GM23338 (cell line): ENCODE measurements around the gene SMPDL3B. TPM values are rescaled to one million over a fixed set of nuclear protein-coding genes. Genes with fewer than 3 reads are reported as not detected.

ENCODE experiments used
- ATAC-seq: fragments of 200-7000 bp; cut with Tn5 transposase; 3 replicates; pipeline ENCODE4 v1.9.1; 2020
- DNase-seq: peaks from one replicate; pipeline ENCODE4 v3.0.0-alpha.2; 2015; ENCODE audit warnings: low spot score
- H2AFZ ChIP-seq: fragments of 200-600 bp; sonication (generic); 2 replicates; pipeline ENCODE4 v1.8.0; 2016; ENCODE audit warnings: antibody characterized with exemption, mild to moderate bottlenecking, moderate library complexity
- H3F3A ChIP-seq: fragments of 200-600 bp; sonication (generic); replicated peaks from 2 replicates; pipeline ENCODE4 v1.8.0; 2017; ENCODE audit warnings: antibody characterized with exemption, mixed run types, low read depth
- H3K27ac ChIP-seq: fragments of 200-600 bp; sonication (generic); 2 replicates; pipeline ENCODE4 v1.6.1; 2016; ENCODE audit warnings: low read depth
- H3K27me3 ChIP-seq: fragments of 200-600 bp; sonication (generic); 2 replicates; pipeline ENCODE4 v1.8.0; 2016; ENCODE audit warnings: mild to moderate bottlenecking, mixed run types, moderate library complexity; ENCODE audit not compliant: insufficient read depth
- H3K36me3 ChIP-seq: fragments of 200-600 bp; sonication (generic); 2 replicates; pipeline ENCODE4 v1.8.0; 2016; ENCODE audit warnings: mild to moderate bottlenecking; ENCODE audit not compliant: insufficient read depth
- H3K4me1 ChIP-seq: fragments of 200-600 bp; sonication (generic); 2 replicates; pipeline ENCODE4 v1.8.0; 2016; ENCODE audit warnings: mild to moderate bottlenecking, moderate library complexity; ENCODE audit not compliant: insufficient read depth
- H3K4me2 ChIP-seq: fragments of 200-600 bp; sonication (generic); 2 replicates; pipeline ENCODE4 v1.7.1; 2017; ENCODE audit warnings: mixed run types
- H3K4me3 ChIP-seq: fragments of 200-600 bp; sonication (generic); 2 replicates; pipeline ENCODE4 v1.6.1; 2016; ENCODE audit warnings: mixed run types
- H3K79me2 ChIP-seq: fragments of 200-600 bp; sonication (generic); replicated peaks from 2 replicates; pipeline ENCODE4 v1.8.0; 2017; ENCODE audit warnings: mild to moderate bottlenecking; ENCODE audit not compliant: insufficient read depth
- H3K9me2 ChIP-seq: fragments of 200-600 bp; sonication (generic); 2 replicates; pipeline ENCODE4 v1.8.0; 2017; ENCODE audit not compliant: insufficient read depth
- H4K20me1 ChIP-seq: fragments of 200-600 bp; sonication (generic); replicated peaks from 2 replicates; pipeline ENCODE4 v1.8.0; 2017; ENCODE audit warnings: mild to moderate bottlenecking; ENCODE audit not compliant: insufficient read depth
- H3K27ac Mint-ChIP-seq: 2 replicates; pipeline ENCODE4 v1.8.0; 2020; ENCODE audit warnings: inconsistent platforms, mild to moderate bottlenecking, moderate library complexity, mixed read lengths
- H3K27me3 Mint-ChIP-seq: 3 replicates; pipeline ENCODE4 v1.8.0; 2022; ENCODE audit warnings: low read depth, mild to moderate bottlenecking, moderate library complexity, mixed read lengths, inconsistent platforms; ENCODE audit not compliant: insufficient read depth, poor library complexity
- H3K36me3 Mint-ChIP-seq: 3 replicates; pipeline ENCODE4 v1.8.0; 2021; ENCODE audit warnings: low read depth, mild to moderate bottlenecking, inconsistent platforms, moderate library complexity, mixed read lengths
- H3K4me1 Mint-ChIP-seq: 3 replicates; pipeline ENCODE4 v1.8.0; 2020; ENCODE audit warnings: mild to moderate bottlenecking, inconsistent platforms, mixed read lengths
- H3K4me3 Mint-ChIP-seq: 3 replicates; pipeline ENCODE4 v1.8.0; 2021; ENCODE audit warnings: moderate library complexity, mild to moderate bottlenecking, inconsistent platforms, mixed read lengths
- H3K9me3 Mint-ChIP-seq: 3 replicates; pipeline ENCODE4 v1.8.0; 2020; ENCODE audit warnings: moderate library complexity, mild to moderate bottlenecking, inconsistent platforms, mixed read lengths
- CREB1 ChIP-seq: fragments of 250-450 bp; sonication (Bioruptor Pico); IDR thresholded peaks from 2 replicates; pipeline ENCODE4 v1.5.0; 2020; ENCODE audit warnings: low read depth, mild to moderate bottlenecking, moderate library complexity
- EZH2 ChIP-seq: fragments of 200-600 bp; sonication (generic); IDR thresholded peaks from one replicate; pipeline ENCODE4 v1.8.0; 2017; ENCODE audit warnings: antibody characterized with exemption, mild to moderate bottlenecking, low read depth; ENCODE audit not compliant: unreplicated experiment
- EZH2phosphoT487 ChIP-seq: fragments of 200-600 bp; sonication (generic); IDR thresholded peaks from one replicate; pipeline ENCODE4 v1.8.1; 2018; ENCODE audit warnings: antibody characterized with exemption; ENCODE audit not compliant: unreplicated experiment
- JUNB ChIP-seq: IDR thresholded peaks from one replicate; pipeline ENCODE4 v1.6.1; 2016; ENCODE audit warnings: antibody characterized with exemption; ENCODE audit not compliant: unreplicated experiment
- NANOG ChIP-seq: IDR thresholded peaks from 2 replicates; pipeline ENCODE4 v1.6.1; 2016; ENCODE audit warnings: antibody characterized with exemption, borderline replicate concordance
- POLR2AphosphoS5 ChIP-seq: IDR thresholded peaks from 2 replicates; pipeline ENCODE4 v1.6.1; 2016; ENCODE audit warnings: antibody characterized with exemption, low read depth
- STAT1 ChIP-seq: IDR thresholded peaks from one replicate; pipeline ENCODE4 v1.6.1; 2016; ENCODE audit warnings: antibody characterized with exemption; ENCODE audit not compliant: unreplicated experiment
- ZNF114 ChIP-seq: fragments of 250-450 bp; sonication (Bioruptor Pico); IDR thresholded peaks from 2 replicates; pipeline ENCODE4 v1.5.0; 2020; ENCODE audit warnings: mild to moderate bottlenecking, moderate library complexity
- ZNF331 ChIP-seq: fragments of 250-450 bp; sonication (Bioruptor Pico); IDR thresholded peaks from 2 replicates; pipeline ENCODE4 v1.5.0; 2020; ENCODE audit warnings: low read depth, mild to moderate bottlenecking, moderate library complexity
- polyA plus RNA-seq: library from polyadenylated mRNA; unstranded; fragments of >200 nt; fragmentation: Nextera tagmentation; extraction: Ambion mirVana; gene quantifications from 2 replicates; pipeline ENCODE4 v1.2.1, GENCODE V29; 2016
- total RNA-seq: library from RNA; depleted of rRNA; stranded (reverse); fragments of >200 nt; shearing (Covaris generic); gene quantifications from 2 replicates; pipeline ENCODE4 v1.2.3, GENCODE V29; 2014
- TF ChIP-seq, protein P1 (sequence below), 2 experiments: fragments of 200-600 bp in 1 of 2; sonication (generic) in 1 of 2; conservative IDR thresholded peaks; 2 replicates each; pipeline versions ENCODE4 v1.5.1 to v1.6.1; 2016 to 2017; ENCODE audit warnings: antibody characterized with exemption in 2 of 2, low read depth in 2 of 2, mild to moderate bottlenecking in 2 of 2, moderate library complexity in 1 of 2
- TF ChIP-seq, protein P2 (sequence below): IDR thresholded peaks from one replicate; pipeline ENCODE4 v1.6.1; 2018; ENCODE audit warnings: antibody characterized with exemption; ENCODE audit not compliant: unreplicated experiment
- TF ChIP-seq, protein P3 (sequence below): IDR thresholded peaks from 2 replicates; pipeline ENCODE4 v1.6.1; 2016; ENCODE audit warnings: antibody characterized with exemption
- TF ChIP-seq, protein P4 (sequence below): fragments of 250-450 bp; sonication (Bioruptor Pico); IDR thresholded peaks from 2 replicates; pipeline ENCODE4 v1.5.0; 2020; ENCODE audit warnings: mild to moderate bottlenecking, moderate library complexity

SMPDL3B gene
- total and polyA plus RNA-seq, 2 experiments from 2014 or later = 39.5 to 83.1 TPM

DNA sequence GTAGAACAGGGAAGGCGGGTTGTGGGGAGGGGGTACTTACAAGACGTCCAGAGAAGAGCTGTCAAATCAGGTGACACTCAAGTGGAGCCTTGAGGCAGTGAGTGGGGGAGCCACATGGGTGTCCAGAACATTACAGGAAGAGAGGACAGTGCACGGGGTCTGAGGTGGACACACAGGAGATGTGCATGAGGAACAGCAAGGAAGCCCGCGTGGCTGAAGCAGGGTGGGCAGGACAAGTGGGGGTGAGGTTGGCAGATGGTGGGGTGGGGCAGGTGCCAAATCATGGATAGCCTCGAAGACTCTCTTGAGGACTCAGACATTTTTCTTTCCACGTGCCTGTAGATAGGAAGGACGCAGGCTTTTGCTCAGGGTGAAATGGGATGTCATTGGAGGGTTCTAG is 921 bp downstream of the SMPDL3B start:
- ATAC-seq (no peak), DNase-seq (no peak)
- H3K36me3 Mint-ChIP-seq = 0 out of 3 replicates have a peak, but pooled peaks cover 3% of the 10 kb centered on the region
- H3K4me3 Mint-ChIP-seq = peak overlapping the region; percentile 90
- no peak overlapping the region for H3K27ac ChIP-seq
- H3F3A ChIP-seq = peaks cover 21% of the 10 kb centered on the region
- H3K4me1 ChIP-seq = peaks cover 33% of the 10 kb centered on the region
- 0 out of 2 replicates have a peak, but pooled peaks cover 6% of the 10 kb centered on the region for H3K36me3 ChIP-seq
- peak overlapping the region; percentile 91 for H3K4me2 ChIP-seq
- H3K27me3 ChIP-seq = no peaks in the 10 kb centered on the region
- peak overlapping the region; percentile 69 for H3K4me3 ChIP-seq
- H3K27me3 Mint-ChIP-seq = peaks cover 10% of the 10 kb centered on the region
- peaks cover 52% of the 10 kb centered on the region for H3K4me1 Mint-ChIP-seq
- H4K20me1 ChIP-seq = peaks cover 3% of the 10 kb centered on the region; the same call in 1 of the 2 replicates
- no peak for TF ChIP-seq EZH2
- TF ChIP-seq ZNF114 (CRISPR knock-in tag) = no peak
- TF ChIP-seq, protein P1, sequence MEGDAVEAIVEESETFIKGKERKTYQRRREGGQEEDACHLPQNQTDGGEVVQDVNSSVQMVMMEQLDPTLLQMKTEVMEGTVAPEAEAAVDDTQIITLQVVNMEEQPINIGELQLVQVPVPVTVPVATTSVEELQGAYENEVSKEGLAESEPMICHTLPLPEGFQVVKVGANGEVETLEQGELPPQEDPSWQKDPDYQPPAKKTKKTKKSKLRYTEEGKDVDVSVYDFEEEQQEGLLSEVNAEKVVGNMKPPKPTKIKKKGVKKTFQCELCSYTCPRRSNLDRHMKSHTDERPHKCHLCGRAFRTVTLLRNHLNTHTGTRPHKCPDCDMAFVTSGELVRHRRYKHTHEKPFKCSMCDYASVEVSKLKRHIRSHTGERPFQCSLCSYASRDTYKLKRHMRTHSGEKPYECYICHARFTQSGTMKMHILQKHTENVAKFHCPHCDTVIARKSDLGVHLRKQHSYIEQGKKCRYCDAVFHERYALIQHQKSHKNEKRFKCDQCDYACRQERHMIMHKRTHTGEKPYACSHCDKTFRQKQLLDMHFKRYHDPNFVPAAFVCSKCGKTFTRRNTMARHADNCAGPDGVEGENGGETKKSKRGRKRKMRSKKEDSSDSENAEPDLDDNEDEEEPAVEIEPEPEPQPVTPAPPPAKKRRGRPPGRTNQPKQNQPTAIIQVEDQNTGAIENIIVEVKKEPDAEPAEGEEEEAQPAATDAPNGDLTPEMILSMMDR (conservative IDR thresholded peaks at IDR 0.05; ENCODE audit: low read depth in 2 of 2) = no peak
- TF ChIP-seq, protein P2, sequence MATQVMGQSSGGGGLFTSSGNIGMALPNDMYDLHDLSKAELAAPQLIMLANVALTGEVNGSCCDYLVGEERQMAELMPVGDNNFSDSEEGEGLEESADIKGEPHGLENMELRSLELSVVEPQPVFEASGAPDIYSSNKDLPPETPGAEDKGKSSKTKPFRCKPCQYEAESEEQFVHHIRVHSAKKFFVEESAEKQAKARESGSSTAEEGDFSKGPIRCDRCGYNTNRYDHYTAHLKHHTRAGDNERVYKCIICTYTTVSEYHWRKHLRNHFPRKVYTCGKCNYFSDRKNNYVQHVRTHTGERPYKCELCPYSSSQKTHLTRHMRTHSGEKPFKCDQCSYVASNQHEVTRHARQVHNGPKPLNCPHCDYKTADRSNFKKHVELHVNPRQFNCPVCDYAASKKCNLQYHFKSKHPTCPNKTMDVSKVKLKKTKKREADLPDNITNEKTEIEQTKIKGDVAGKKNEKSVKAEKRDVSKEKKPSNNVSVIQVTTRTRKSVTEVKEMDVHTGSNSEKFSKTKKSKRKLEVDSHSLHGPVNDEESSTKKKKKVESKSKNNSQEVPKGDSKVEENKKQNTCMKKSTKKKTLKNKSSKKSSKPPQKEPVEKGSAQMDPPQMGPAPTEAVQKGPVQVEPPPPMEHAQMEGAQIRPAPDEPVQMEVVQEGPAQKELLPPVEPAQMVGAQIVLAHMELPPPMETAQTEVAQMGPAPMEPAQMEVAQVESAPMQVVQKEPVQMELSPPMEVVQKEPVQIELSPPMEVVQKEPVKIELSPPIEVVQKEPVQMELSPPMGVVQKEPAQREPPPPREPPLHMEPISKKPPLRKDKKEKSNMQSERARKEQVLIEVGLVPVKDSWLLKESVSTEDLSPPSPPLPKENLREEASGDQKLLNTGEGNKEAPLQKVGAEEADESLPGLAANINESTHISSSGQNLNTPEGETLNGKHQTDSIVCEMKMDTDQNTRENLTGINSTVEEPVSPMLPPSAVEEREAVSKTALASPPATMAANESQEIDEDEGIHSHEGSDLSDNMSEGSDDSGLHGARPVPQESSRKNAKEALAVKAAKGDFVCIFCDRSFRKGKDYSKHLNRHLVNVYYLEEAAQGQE = no peak
- TF ChIP-seq CREB1 (CRISPR knock-in tag) = no peak
- TF ChIP-seq, protein P3, sequence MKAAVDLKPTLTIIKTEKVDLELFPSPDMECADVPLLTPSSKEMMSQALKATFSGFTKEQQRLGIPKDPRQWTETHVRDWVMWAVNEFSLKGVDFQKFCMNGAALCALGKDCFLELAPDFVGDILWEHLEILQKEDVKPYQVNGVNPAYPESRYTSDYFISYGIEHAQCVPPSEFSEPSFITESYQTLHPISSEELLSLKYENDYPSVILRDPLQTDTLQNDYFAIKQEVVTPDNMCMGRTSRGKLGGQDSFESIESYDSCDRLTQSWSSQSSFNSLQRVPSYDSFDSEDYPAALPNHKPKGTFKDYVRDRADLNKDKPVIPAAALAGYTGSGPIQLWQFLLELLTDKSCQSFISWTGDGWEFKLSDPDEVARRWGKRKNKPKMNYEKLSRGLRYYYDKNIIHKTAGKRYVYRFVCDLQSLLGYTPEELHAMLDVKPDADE = no peak
- no peak for TF ChIP-seq EZH2phosphoT487
- TF ChIP-seq JUNB = no peak
- TF ChIP-seq, protein P4, sequence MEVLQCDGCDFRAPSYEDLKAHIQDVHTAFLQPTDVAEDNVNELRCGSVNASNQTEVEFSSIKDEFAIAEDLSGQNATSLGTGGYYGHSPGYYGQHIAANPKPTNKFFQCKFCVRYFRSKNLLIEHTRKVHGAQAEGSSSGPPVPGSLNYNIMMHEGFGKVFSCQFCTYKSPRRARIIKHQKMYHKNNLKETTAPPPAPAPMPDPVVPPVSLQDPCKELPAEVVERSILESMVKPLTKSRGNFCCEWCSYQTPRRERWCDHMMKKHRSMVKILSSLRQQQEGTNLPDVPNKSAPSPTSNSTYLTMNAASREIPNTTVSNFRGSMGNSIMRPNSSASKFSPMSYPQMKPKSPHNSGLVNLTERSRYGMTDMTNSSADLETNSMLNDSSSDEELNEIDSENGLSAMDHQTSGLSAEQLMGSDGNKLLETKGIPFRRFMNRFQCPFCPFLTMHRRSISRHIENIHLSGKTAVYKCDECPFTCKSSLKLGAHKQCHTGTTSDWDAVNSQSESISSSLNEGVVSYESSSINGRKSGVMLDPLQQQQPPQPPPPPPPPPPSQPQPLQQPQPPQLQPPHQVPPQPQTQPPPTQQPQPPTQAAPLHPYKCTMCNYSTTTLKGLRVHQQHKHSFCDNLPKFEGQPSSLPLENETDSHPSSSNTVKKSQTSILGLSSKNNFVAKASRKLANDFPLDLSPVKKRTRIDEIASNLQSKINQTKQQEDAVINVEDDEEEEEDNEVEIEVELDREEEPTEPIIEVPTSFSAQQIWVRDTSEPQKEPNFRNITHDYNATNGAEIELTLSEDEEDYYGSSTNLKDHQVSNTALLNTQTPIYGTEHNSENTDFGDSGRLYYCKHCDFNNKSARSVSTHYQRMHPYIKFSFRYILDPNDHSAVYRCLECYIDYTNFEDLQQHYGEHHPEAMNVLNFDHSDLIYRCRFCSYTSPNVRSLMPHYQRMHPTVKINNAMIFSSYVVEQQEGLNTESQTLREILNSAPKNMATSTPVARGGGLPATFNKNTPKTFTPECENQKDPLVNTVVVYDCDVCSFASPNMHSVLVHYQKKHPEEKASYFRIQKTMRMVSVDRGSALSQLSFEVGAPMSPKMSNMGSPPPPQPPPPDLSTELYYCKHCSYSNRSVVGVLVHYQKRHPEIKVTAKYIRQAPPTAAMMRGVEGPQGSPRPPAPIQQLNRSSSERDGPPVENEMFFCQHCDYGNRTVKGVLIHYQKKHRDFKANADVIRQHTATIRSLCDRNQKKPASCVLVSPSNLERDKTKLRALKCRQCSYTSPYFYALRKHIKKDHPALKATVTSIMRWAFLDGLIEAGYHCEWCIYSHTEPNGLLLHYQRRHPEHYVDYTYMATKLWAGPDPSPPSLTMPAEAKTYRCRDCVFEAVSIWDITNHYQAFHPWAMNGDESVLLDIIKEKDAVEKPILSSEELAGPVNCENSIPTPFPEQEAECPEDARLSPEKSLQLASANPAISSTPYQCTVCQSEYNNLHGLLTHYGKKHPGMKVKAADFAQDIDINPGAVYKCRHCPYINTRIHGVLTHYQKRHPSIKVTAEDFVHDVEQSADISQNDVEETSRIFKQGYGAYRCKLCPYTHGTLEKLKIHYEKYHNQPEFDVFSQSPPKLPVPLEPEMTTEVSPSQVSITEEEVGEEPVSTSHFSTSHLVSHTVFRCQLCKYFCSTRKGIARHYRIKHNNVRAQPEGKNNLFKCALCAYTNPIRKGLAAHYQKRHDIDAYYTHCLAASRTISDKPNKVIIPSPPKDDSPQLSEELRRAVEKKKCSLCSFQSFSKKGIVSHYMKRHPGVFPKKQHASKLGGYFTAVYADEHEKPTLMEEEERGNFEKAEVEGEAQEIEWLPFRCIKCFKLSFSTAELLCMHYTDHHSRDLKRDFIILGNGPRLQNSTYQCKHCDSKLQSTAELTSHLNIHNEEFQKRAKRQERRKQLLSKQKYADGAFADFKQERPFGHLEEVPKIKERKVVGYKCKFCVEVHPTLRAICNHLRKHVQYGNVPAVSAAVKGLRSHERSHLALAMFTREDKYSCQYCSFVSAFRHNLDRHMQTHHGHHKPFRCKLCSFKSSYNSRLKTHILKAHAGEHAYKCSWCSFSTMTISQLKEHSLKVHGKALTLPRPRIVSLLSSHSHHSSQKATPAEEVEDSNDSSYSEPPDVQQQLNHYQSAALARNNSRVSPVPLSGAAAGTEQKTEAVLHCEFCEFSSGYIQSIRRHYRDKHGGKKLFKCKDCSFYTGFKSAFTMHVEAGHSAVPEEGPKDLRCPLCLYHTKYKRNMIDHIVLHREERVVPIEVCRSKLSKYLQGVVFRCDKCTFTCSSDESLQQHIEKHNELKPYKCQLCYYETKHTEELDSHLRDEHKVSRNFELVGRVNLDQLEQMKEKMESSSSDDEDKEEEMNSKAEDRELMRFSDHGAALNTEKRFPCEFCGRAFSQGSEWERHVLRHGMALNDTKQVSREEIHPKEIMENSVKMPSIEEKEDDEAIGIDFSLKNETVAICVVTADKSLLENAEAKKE (CRISPR knock-in tag) = no peak
- no peak for TF ChIP-seq ZNF331 (CRISPR knock-in tag)
- TF ChIP-seq STAT1 = no peak
- TF ChIP-seq POLR2AphosphoS5 = no peak
- TF ChIP-seq NANOG = no peak
- H3K79me2 ChIP-seq = peaks cover 44% of the 10 kb centered on the region
- no peaks in the 10 kb centered on the region for H3K9me2 ChIP-seq
- no peaks in the 10 kb centered on the region for H3K9me3 Mint-ChIP-seq
- no peak overlapping the region for H3K27ac Mint-ChIP-seq
- H2AFZ ChIP-seq = no peak overlapping the region
